AG08396 (cell line): ENCODE measurements around the gene MEGF6.

Source experiments
- DNase-seq: peaks from one replicate; pipeline ENCODE4 v3.0.0; 2012; ENCODE audit warnings: low spot score, mixed read lengths

The MEGF6 gene

DNA sequence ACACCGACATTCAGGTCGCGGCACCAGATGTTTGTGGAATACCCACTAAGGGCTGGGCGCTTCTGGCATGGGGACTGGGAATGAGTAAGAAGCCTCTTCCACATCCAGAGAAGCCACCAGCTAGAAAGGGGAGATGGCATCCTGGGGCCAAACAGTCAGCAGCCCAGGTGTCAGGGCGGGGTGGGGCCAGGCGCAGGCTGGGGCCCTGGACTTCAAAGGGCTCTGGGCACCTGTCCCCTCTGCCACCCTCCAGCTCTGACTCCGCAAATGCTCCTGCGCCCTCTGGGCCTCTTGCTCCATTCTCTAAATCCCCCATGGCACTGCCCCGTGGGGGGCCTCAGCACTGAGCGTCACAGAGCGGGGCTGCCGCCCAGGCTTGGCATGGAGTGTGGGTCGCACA lies 70.4 kb downstream of the MEGF6 start:
- DNase-seq, result no peak

DNA sequence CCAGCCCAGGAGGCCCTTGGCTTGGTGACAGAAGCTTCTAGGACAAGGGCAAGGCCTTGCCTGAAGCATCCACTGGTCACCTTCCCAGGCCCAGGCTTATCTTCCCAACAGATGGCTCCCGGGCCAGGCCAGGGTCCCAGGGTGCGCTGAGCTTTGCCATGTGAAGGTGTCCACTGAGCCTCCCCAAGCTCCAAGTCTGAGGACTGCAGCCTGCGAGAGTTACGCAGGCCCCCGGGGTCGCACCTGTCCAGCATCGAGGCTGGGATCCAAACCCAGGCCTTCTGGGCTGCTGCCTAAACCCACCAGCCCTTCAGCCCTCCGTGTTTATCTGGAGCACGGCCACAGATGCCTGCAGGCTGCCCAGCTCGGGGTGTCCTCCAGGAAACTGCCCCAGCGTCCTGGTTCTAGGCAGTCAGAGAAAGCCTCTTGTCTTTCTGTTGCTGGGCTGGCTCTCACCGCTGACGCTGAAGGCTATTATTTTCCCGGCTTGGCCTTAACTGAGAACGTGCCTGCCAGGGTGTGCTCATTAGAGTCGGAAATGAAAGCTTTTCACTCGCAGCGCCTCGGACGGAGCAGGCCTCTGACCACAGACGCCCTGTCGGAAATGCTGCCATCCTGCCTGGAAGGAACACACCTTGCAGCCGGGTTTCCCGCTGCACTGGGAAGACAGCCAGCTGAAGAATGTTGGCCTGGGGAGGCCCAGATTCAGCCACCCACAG lies 71.4 kb downstream of the MEGF6 start:
- no peak for DNase-seq

DNA sequence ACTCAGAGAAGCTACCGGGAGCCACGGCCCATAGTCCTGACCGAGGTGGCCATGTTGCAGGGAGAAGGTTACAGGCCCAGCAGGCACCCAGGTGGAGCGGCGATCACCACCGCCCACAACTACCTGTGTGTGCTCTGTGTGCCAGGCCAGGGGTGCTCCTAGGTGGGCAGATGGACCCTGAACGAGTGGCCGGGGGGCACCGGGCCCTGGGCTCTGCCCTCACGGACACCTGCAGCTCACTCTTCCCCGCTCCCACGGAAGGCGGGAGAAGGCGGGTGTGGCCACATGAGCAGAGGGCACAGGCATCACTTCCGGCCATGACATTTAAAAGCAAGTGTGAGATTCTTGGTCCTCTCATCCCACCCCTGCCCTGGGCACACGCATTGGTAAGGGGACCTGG lies 73.9 kb downstream of the MEGF6 start:
- no peak for DNase-seq

DNA sequence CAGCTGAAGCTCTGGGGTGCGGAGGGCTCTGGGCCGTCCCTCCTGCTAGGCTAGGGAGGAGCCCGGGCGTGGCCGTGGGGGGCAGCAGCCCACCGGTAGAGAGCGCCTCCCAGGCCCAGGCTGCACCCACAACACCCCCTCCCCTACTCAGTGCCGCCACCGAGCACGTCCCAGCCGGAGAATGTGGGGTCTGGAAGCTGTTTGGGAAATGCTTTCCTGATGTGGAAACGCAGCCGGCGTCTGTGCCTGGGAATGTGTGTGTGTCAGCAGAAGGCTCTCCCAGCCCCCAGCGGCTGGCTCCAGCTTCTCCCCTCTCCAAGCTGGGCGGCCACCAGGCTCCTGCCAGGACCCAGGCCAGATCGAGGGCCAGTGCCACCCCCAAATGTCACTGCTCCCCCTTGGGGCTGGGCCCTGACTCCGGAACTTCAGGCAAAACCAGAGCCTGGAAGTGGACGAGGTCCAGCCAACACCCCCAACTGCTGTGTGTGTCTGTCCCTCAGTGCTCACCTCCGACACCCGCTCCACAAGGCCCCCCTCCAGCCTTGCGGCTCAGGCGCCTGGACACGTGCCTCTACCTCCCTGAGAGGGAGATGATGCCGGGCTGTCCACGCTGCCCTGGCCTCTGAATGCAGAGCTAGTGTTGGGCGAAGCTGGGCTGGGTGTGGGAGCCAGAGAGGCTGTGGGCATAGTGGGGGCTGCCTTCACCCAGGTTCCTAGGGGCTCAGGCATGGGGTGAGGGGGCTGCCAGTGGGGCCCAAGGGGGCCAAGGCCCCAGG lies 74.7 kb downstream of the MEGF6 start:
- no peak for DNase-seq

DNA sequence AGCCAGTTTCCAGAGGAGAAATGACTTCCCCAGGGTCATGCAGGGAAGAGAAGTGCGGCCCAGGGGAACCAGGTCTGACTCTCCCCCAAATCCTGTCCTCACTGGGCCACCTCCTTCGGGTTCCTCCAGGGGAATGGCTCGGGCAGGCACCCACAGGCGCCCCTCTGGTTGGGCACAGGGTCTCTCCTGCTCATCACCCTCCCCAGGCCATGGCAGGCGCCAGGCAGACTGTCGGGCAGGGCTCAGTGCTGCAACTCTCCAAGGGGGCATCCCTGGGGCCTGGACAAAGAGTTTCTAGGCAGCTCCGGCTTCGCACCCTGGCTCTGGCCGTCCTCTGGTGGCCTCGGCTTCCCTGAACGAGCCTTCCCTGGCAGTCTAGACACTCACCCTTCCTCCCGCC lies 75.6 kb downstream of the MEGF6 start:
- DNase-seq, result no peak

DNA sequence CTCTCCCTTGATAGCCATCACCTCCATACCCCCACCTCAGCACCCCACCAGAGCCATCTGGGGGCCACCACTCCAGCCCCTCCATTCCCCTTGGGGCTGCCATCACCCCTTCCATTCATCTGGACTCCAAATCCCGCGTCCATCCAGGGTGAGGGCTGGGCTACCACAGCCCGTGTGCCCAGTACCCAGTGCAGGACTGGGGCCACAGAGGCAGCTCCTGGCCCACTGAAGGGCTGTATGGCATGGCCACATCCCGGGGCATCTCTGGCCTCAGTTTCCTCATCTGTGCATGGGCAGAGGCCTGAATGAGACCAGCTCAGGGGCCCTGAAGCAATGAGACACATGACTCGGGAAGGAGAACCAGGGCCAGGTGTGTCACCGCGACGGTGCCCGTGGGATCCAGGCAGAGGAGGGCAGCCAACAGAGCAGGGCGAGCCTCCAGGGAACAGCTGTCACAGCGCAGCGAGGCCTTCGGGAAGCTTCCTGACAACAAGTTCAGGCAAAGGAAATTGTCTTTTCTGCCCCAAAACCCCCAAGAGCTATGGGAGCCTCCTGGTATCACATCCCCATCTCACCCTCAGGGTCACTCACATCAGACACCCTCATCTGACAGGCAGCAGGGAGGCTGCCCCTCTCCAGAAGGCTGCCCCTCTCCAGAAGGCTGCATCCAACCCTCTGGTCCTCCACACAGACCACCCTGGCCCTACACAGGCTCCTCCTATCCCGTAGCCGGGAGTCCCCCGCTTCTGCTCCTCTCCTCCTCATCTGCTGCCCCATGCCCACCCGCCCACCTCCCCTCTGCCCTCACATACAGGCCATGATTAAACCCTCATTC lies 76.3 kb downstream of the MEGF6 start:
- DNase-seq, result no peak

DNA sequence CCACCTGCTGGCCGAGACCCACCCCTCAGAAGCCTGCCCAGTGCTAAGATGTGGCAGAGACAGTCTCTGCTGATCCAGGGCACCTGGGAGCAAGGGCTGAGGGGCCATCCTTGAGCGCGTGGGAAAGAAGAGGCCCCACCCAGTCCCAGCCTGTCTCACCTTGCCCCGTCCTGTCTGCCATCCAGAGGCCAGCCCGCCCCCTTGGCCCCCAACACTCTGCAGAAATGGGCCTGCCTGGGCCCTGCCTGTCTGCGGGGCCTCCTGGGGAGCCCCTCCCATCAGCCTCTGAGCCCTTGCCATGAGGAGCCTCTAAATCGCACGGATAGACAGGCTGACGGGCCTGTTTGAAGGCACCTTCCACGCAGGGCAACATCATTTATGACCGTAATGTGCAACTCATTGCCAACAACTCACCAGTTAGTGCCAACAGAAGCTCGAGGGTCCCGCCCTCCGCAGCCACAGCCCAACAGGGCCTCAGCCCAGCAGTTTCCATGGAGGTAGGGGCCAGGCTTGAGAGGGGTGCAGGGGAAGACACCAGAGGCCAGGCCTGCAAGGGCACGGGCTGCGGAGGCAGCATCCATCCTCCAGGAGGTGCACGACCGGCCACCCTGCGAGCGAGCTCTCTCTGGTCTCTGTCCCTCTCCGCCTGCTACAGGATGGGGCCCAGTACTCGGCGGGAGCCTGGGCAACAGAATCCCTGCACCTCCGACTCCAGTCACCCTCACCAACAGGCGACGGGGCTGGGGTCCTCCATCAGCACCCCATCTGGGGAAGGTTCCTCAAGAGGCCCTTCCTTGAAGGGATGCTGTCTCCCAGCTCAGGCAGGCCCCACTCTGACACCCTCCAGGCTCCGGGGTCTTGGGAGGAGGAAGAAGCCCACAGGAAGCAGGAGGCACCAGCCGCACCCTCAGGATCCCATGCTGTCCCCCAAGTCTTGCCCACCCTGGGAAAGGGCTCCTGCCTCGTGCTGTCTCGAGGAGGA lies 78.0 kb downstream of the MEGF6 start:
- no peak for DNase-seq

DNA sequence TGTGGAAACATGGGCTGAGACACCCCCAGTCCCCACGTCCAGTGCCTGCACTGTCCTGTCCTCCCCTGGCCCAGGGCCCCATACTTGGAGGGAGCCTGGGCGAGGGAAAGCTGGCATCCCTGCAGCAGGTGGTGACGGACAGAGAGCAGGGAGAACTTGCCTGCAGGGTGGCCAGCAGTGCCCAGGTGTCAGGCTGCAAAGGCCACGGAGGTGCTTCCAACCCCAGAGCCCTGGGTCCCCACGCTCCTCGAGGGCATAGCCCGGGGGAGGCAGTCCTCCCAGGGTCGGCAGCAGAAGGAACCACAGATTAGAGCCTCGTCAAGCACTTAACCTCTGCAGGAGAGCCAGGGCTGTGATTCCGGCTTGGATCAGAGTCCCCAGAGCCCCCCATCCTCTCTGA lies 79.4 kb downstream of the MEGF6 start:
- no peak for DNase-seq

DNA sequence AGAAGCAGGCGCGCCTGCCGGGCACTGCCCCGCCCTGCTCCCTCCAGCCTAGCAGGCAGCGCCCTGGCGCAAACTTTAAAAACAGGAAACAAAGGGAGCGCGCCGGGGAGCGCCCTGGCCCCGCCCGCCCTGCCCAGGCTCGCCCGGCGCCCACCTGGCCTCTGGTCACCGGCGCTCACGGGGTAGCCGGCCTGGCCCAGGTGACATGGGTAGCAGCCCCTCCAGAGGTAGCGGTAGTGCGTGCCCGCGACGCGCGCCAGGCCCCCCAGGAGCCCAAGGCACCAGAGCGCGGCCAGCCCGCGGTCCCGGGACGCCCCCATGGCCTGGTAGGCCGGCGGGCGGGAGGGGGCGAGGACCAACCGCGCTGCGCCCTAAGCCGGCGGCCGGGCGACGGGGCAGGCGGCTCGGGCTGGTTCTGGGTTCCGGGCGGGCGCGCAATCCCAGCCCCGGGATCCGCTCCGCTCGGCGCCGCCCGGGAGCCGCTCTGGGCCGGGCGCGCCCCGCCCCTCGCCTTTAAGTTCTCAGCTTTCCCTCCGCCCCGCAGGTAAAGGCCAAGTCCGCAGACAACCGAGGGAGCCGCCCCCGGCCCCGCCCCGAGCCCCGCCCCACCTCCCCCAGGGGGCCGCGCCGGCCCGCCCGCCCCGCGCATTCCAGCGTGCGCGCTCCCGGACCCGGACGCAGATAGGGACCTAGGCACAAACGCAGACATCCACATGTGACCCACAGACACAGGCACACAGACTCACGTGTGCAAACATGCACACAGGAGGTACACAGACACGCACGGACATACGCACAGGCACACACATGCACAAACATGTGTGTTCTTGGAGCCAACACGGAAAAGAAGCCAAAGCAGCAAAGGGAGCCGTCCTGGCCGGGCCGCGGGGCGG lies 80.1 kb downstream of the MEGF6 start:
- peak; percentile 92 for DNase-seq

DNA sequence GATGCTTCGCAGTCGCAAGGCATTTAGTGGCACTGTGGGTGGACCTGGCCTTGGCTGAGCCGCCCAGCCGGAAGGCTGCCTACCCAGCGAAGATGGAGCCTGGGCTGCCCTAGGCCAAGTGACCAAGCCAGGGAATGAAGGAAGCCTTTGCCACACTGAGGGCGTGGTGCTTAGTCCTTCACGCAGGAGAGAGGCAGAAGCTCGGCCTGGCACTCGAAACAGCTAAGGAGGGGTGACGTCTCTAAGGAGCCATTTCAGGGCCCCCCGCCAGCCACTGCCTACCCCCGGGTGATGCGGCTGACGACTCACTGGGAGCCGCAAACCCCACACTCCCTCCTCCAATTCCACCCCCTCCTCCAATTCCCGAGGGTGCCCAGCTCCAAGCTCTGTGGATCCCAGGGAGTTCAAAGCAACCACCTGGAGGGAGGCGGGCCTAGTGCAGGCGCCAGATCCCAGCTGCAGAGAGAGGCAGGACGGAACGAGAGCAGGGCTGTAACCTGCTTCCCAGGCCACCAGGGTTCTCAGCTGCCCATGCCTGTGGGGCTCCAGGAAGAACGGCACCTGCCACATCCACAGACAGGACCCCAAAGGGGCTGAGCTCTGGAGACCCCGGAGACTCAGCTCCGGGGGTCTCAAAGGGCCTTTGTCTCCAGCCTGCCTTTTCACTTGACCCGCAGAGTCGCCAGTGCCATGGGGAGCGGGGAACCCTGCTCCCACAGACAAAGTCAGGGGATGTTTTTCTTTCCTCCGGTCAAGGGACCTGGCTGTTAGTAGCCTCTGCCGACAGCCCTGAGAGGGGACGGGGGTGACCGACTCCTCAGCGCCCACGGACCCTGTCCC lies 81.0 kb downstream of the MEGF6 start:
- DNase-seq, result no peak

DNA sequence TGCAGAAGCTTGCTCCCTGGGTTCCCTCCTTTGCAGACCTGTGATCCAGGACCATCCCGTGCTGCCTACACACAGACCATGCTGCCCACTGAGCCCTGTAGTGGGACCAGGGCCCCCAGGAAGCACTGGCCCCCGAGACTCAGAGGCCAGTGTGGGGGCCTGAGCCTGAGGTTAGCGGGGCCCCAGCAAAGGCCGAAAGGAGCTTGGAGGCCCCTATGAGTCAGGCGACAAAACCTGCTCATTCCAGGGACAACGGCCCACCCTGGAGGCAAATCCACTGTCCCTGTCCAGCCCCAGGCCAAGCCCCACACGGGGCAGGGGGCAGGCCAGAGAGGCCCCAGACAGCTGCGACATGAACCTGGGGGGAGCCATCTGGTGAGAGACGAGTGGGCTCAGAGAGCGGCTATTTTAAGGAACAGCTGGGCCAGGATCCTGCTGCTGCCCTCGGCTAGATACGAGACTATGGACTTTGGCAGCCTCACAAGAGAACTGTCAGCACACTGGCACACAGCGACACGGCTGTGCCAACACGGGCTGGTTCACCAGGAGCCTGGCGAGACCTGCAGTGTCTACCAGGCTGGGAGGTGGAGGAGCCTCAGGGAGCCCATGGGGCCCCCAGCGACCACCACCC lies 82.1 kb downstream of the MEGF6 start:
- no peak for DNase-seq

DNA sequence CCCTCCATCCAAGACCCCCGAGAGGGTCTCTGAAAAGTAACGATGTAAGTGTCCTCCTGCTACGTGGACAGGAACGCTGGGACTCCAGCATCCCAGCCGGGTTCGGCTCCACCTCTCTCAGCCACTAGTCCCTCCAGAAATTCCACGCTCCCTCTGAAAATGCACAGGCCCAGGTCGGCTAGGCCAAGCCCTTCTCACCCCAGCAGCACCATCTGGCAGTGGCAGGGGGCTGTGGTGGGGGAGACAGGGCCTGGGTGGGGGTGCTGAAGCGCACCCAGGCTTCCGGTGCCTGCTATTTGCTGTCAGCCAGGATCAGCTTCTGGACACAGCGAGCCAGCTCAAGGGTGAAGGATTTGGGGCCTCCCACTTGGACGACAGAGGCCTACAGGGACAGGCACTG lies 83.5 kb downstream of the MEGF6 start:
- DNase-seq, result no peak

DNA sequence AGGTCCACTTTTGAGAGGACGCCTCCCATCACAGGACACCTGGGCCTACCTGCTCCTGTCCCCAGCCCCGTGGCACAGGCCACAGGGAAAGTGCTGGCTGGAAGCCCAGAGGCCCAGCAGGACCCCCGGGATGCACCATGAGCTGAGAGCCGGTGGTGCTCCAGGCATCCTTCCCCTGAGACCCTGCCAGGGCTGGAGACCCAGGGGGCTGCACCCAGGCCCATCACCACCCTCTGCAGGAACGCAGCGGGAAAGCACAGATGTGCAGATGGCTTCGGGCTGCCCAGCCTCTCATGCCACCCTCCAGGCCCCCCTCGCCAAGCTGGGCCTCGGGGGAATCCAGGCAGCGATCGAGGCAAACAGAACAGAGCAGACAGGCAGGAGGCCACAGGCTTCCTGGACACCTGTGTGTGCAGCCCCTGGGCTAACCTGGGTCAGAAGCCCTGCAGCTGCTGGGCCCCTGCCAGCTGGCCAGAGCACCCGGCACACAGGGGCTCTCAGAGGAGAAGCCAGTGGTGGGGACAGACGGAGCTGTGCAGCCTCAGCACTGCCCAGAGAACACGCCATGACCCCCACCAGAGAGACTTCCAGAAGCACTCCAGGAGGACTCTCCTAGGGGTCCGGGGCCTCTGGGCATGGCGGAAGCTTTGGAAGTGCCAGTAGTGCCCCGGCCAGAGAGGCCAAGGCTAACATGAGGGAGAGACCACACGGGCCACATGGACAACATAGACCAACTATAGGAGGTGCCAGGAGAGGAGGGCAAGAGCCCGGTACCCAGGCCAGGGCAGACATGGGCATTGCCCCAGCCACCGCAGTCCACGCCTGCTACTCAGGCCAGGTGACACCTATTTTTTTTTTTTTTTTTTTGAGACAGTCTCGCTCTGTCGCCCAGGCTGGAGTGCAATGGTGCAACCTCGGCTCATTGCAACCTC lies 85.5 kb downstream of the MEGF6 start:
- DNase-seq, result no peak

DNA sequence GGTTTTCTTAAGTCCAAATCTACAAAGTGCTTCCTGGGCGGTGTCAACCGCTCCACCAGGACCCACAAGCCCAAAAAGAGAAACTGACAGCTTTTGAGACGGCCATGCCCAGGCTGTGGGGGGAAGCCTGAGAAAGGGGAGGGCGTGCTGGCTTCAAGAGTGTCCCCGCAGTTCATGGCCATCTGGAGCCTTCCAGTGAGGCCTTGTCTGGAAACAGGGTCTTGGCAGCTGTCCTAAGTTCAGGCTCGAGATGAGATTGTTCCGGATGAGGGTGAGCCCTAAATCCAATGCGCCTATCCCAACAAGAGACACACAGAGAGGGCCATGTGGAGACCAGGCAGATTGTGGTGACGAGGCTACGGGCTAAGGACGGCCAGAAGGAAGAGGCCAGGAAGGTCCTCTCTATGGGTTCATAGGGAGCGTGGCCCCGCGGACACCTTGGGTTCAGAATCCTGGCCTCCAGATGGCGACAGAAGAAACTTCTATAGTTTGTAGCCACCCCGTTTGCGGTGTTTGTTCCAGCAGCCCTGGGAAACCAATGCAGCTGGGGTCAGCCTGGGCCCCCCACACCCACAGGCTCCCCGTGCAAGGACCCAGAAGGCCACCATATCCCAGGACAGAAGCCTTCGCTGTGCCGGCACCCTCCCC lies 86.6 kb downstream of the MEGF6 start:
- no peak for DNase-seq

DNA sequence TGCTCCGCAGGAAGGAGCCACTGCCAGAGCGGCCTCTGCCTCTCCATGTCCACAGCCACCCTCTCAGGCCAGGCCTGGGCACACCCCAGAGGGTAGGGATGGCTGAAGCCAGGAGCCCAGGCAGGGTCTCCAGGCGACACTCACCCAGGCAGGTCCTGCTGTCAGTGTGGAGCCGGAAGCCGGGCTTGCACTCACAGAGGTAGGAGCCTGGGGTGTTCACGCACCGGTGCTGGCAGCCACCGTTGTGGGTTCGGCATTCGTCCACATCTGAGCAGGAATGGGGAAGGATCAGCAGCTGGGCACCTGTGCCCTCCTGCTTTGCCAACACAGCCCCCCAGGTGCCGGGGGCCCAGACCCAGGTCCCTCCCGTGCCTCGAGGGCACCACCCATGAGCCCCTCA lies 87.3 kb downstream of the MEGF6 start:
- DNase-seq, result no peak

DNA sequence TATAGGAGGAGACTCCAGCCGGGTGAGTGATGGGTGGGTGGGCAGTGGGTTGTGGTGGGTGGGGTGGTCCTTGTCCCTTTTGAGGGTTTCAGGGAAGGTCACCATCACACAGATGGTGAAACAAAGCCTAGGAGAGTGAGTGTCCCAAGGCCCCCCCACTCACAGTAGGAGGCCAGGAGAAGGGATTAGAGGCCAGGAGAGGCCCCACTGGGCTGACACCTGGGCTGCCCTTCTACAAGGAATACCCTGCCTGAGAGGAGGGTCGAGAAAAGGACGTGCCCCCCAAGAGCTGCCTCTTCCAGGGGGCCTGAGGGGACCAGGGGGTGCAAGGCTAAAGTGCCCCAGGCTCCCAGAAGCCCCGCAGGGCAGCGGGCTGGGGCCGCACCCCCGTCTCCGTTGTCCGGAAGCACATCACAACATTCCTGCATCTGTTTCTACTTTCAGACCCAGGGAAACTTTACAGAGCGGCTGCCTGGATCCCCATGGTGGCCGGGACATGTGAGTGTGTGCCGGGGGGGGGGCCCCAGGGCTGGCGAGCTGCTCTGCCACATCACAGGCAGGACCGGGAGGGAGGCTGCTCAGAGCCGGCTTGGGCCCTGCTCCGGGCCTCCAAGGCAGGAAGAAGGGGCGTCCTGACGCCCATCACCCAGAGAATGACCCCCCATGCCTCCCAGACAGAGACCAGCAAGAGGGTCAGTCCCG lies 88.6 kb downstream of the MEGF6 start:
- peak; percentile 63 for DNase-seq

DNA sequence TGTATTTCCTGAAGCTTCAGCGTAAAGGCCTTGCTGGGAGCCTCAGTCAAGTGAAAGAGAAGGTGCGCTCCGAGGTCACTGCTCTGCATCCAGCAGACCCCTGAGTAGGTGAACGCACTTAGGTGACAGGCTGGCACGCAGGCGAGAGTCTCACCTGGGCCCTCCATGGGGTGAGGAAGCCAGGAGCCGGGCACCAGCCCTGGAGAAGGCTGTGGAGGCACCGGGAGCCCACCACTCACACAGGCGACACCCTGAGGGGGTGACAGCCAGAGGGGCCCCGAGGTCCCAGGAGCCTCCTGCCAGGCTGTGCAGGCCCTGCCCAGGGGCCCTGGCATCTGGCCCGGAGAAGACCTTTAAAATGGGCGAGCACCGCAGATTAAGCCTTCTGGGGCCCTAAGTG lies 89.2 kb downstream of the MEGF6 start:
- no peak for DNase-seq
